ENCODE measurements around the gene CCDC121. TPM values are rescaled to one million over a fixed set of nuclear protein-coding genes. Genes with fewer than 3 reads are reported as not detected.

Gene CCDC121
- total RNA-seq, 6 experiments from 2014 or later = 0.52 to 1.2 (median 0.97) TPM

DNA sequence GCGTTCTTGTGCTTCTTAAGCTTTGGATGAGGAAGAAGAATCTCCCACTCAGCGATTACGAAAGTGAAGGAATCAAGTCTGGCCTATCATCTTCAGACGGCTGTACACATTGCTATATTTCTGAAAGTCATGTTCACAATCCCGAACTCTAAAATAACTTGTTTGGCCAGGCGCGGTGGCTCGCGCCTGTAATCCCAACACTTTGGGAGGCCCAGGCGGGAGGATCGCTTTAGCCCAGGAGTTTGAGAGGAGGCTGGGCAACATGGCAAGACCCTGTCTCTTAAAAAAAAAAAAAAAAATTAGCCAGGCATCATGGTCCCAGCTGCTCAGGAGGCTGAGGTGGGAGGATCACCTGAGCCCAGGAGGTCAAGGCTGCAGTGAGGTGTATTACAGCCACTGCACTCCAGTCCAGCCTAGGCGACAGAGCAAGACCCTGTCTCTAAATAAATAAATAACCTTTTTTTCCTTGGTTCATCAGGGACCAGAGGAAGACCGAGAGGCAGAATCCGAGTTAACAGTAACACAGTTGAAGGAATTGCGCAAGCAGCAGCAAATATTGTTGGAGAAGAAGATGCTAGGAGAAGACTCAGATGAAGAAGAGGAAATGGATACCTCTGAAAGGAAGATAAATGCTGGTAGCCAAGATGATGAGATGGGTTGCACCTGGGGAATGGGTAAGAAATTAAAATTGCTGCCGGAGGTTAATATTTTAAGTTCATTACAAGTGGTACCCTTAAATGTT, 36.0 kb upstream of the CCDC121 start:
- Mint-ChIP-seq H3K36me3 (ENCODE audit: low read depth) (peaks cover 37% of the 10 kb centered on the region), H3K4me1 (ENCODE audit: low read depth) (peaks cover 48% of the 10 kb centered on the region), H3K4me3 (peak overlapping the region; percentile 99), H3K9me3 (no peaks in the 10 kb centered on the region), H3K27me3 (ENCODE audit: insufficient read depth) (no peaks in the 10 kb centered on the region; the same call in 1 of the 2 replicates), H3K27ac (peak overlapping the region; percentile 99; the same call in 1 of the 2 replicates)
- TF ChIP-seq, protein P1, sequence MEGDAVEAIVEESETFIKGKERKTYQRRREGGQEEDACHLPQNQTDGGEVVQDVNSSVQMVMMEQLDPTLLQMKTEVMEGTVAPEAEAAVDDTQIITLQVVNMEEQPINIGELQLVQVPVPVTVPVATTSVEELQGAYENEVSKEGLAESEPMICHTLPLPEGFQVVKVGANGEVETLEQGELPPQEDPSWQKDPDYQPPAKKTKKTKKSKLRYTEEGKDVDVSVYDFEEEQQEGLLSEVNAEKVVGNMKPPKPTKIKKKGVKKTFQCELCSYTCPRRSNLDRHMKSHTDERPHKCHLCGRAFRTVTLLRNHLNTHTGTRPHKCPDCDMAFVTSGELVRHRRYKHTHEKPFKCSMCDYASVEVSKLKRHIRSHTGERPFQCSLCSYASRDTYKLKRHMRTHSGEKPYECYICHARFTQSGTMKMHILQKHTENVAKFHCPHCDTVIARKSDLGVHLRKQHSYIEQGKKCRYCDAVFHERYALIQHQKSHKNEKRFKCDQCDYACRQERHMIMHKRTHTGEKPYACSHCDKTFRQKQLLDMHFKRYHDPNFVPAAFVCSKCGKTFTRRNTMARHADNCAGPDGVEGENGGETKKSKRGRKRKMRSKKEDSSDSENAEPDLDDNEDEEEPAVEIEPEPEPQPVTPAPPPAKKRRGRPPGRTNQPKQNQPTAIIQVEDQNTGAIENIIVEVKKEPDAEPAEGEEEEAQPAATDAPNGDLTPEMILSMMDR (IDR thresholded peaks at IDR 0.05) = no peak
- DNase-seq = no peak

- Mint-ChIP-seq H3K4me3 (peak overlapping the region; percentile 99), H3K36me3 (ENCODE audit: low read depth) (peaks cover 40% of the 10 kb centered on the region), H3K27ac (peak overlapping the region; percentile 99), H3K9me3 (no peaks in the 10 kb centered on the region), H3K27me3 (ENCODE audit: insufficient read depth) (no peaks in the 10 kb centered on the region; the same call in 1 of the 2 replicates), H3K4me1 (ENCODE audit: low read depth) (peaks cover 53% of the 10 kb centered on the region)
- TF ChIP-seq, protein P1 (IDR thresholded peaks at IDR 0.05) = no peak
- no peak for DNase-seq
These were observed 35.4 kb upstream of the CCDC121 start for GRCh38 chr2:27664154-27664574.

GRCh38 chr2:27663285-27664153, 34.7 kb upstream of the CCDC121 start, which contains the start of the genes SLC4A1AP and SUPT7L:
Gene SLC4A1AP (plus strand): TSS chr2:27663889. CDS start chr2:27663915, 26 bp downstream.
Gene SUPT7L (minus strand): TSS chr2:27663614. CDS start chr2:27662192, 1,422 bp downstream.
- peak; percentile 80 for DNase-seq
- no peaks in the 10 kb centered on the region for H3K9me3 Mint-ChIP-seq
- peak within 1 kb of the TSS; percentile 99 for H3K27ac Mint-ChIP-seq
- H3K4me3 Mint-ChIP-seq = peak within 1 kb of the TSS; percentile 99
- H3K27me3 Mint-ChIP-seq (ENCODE audit: insufficient read depth) = no peaks in the 10 kb centered on the region; the same call in 1 of the 2 replicates
- peaks cover 34% of the 10 kb centered on the region for H3K36me3 Mint-ChIP-seq (ENCODE audit: low read depth)
- H3K4me1 Mint-ChIP-seq (ENCODE audit: low read depth) = peaks cover 53% of the 10 kb centered on the region
- TF ChIP-seq, protein P1 (IDR thresholded peaks at IDR 0.05) = peak; percentile 46

DNA sequence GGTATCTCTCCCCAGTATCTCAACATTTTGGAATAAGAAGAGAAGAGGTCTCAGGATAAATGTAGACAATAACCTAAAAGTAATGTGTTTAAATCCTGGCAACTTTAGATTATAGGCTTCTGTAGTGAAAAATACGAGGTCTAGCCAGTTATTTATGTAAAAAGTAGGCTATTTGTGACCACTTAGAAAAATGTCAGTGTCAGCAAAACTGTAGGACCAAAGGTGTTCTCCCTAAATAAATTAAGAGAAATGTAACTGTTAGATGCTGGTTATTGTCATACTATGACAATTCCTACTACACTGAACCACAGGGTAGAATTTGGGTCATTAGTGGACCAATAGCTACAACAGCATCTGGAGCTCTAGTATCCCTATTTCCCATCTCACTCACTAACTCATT, 32.6 kb upstream of the CCDC121 start:
- H3K4me1 Mint-ChIP-seq (ENCODE audit: low read depth) = peaks cover 43% of the 10 kb centered on the region
- no peak overlapping the region for H3K4me3 Mint-ChIP-seq
- TF ChIP-seq, protein P1 (IDR thresholded peaks at IDR 0.05) = no peak
- DNase-seq = no peak
- H3K36me3 Mint-ChIP-seq (ENCODE audit: low read depth) = peaks cover 32% of the 10 kb centered on the region
- no peak overlapping the region for H3K27ac Mint-ChIP-seq
- no peaks in the 10 kb centered on the region; the same call in 1 of the 2 replicates for H3K27me3 Mint-ChIP-seq (ENCODE audit: insufficient read depth)
- no peaks in the 10 kb centered on the region for H3K9me3 Mint-ChIP-seq

- Mint-ChIP-seq H3K4me3 (no peak overlapping the region), H3K4me1 (ENCODE audit: low read depth) (peaks cover 46% of the 10 kb centered on the region), H3K27me3 (ENCODE audit: insufficient read depth) (no peaks in the 10 kb centered on the region), H3K9me3 (no peaks in the 10 kb centered on the region), H3K36me3 (ENCODE audit: low read depth) (peaks cover 52% of the 10 kb centered on the region), H3K27ac (peak overlapping the region; percentile 12; the same call in 1 of the 2 replicates)
- DNase-seq = peak; percentile 49
- TF ChIP-seq, protein P1 (IDR thresholded peaks at IDR 0.05) = no peak
These were observed 26.5 kb upstream of the CCDC121 start for GRCh38 chr2:27655155-27655951.

Data from HFFc6 (cell line).